ENCODE measurements around the gene C9orf85. TPM values are rescaled to one million over a fixed set of nuclear protein-coding genes. Genes with fewer than 3 reads are reported as not detected.
"Not testable (repeated sequence)": the region's sequence is repeated elsewhere in the genome, so short reads cannot be mapped to it uniquely, and the experiment has no call there.

Gene C9orf85
- total RNA-seq, 4 donors from 2014 or later, result 11.3 to 40.4 (median 21.9) TPM

DNA sequence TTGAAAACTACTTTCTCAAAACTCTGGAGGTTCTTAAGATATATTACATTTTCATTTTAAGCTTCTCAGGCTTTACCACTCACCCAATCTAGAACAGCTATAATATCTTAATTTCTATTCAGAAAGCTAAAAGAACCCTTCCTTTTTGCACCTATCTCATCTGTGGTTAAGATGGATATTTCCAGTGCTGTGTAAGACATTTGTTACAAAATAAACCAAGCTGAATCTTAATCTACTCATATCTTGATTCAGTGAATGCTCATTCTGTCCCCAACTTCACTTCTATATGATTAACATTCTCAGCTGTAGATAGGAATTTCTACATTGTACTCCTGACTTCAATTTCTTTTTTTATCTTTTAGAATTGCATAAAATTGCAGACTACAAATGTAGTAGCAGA is 15.5 kb upstream of the C9orf85 start:
- H3K4me1 ChIP-seq, result peaks cover 0 to 22% (median 2%) of the 10 kb centered on the region in 4 donors
- H3K4me3 ChIP-seq, result no peak overlapping the region
- TF ChIP-seq POLR2A (IDR thresholded peaks at IDR 0.05) (no peak), CTCF (IDR thresholded peaks at IDR 0.05) (no peak)
- DNase-seq, result no peak
- H3K36me3 ChIP-seq, result no peaks in the 10 kb centered on the region
- no peaks in the 10 kb centered on the region for H3K9me3 ChIP-seq
- H3K27me3 ChIP-seq, result no peaks in the 10 kb centered on the region
- H3K27ac ChIP-seq, result no peak overlapping the region

- no peak for DNase-seq
- no peaks in the 10 kb centered on the region for H3K27me3 ChIP-seq
- peaks cover 0 to 22% (median 2%) of the 10 kb centered on the region in 4 donors for H3K4me1 ChIP-seq
- H3K36me3 ChIP-seq, result no peaks in the 10 kb centered on the region
- peak overlapping the region in 1 of 4 donors; percentile 62 for H3K27ac ChIP-seq
- no peak for TF ChIP-seq CTCF (IDR thresholded peaks at IDR 0.05)
- TF ChIP-seq POLR2A (IDR thresholded peaks at IDR 0.05), result no peak
- H3K9me3 ChIP-seq, result no peaks in the 10 kb centered on the region
- H3K4me3 ChIP-seq, result no peak overlapping the region
These were observed 14.7 kb upstream of the C9orf85 start for GRCh38 chr9:71896761-71897160.

DNA sequence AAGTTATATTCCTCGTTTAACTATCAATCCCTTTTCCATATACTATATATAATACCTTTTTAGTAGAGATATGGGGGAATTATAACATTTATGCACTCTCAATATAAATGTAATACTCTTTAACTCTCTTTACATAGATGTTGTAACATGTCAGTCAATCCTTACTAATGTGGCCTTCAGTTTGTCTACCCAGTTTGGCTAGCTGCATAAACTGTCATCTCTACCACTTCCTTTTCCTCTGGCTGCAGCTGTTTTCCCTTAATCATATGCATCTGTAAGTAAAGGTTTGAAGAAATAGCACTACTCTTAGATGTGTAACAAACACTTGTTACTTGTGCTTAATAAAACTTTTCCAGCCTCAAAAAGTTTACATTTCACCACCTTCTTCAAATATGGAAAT is 13.9 kb upstream of the C9orf85 start:
- no peaks in the 10 kb centered on the region for H3K36me3 ChIP-seq
- peak overlapping the region in 2 of 4 donors; percentile 8 to 62 for H3K27ac ChIP-seq
- H3K4me3 ChIP-seq, result no peak overlapping the region
- TF ChIP-seq POLR2A (IDR thresholded peaks at IDR 0.05), result no peak
- no peak for TF ChIP-seq CTCF (IDR thresholded peaks at IDR 0.05)
- no peaks in the 10 kb centered on the region for H3K27me3 ChIP-seq
- peaks cover 0 to 19% (median 2%) of the 10 kb centered on the region in 4 donors for H3K4me1 ChIP-seq
- no peak for DNase-seq
- H3K9me3 ChIP-seq, result no peaks in the 10 kb centered on the region

DNA sequence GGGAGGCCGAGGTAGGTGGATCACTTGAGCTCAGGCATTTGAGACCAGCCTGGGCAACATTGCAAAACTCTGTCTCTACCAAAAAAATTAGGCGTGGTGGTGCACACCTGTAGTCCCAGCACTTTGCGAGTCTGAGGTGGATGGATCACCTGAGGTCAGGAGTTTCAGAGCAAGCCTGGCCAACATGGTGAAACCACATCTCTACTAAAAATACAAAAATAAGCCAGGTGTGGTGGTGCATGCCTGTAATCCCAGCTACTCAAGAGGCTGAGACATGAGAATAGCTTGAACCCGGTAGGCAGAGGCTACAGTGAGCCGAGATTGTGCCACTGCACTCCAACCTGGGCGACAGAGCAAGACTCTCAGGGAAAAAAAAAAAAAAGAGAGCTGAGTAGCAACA is 12.7 kb upstream of the C9orf85 start:
- not testable (repeated sequence) for H3K27ac ChIP-seq, DNase-seq, H3K27me3 ChIP-seq, H3K4me3 ChIP-seq, H3K36me3 ChIP-seq, H3K9me3 ChIP-seq
- H3K4me1 ChIP-seq, result peaks cover 0 to 19% (median 2%) of the 10 kb centered on the region in 4 donors

DNA sequence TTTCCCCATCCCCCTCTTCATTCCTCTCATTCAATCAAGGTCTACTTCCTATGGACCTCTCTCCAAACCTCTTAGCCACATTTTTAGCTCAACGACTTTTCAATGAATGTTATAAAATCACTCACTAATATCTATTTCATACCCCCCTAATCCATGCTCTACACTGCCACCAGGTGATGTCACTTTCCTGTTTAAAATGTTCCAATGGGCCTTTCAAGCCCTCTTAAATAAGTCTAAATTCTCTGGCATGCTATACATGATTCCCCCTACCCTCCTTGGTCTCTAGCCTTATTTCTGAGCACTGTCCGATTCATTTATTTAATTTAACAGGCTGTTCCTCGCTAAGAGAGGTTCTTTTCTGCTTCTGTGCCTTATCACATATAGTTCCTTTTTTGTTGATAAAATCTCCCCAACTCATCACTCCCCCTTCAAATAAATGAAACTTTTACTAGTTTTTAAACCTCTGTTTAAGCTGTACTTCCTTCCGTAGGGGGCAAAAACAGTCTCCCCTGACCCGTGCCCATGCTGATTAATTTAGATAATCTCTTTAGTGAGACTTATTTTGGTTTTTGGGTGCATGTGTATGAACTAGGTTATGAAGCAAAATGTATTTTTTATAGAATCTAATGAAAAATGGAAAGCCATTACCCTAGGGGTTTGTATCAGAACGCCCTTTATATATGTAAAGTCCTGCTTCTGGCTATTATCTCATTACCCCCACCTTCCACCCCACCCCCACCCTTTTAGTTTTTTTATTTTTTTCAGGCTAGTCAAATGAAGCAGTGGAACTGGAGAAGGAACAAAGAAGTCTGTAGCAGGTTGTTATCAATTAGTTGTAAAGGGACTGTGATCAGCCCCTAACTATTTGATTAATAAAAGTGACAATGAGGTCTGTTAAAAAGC is 9.5 kb upstream of the C9orf85 start:
- DNase-seq, result no peak
- TF ChIP-seq POLR2A (IDR thresholded peaks at IDR 0.05) (no peak), CTCF (IDR thresholded peaks at IDR 0.05) (no peak)
- H3K4me1 ChIP-seq, result peaks cover 0 to 4% (median under 1%) of the 10 kb centered on the region in 4 donors
- no peak overlapping the region for H3K27ac ChIP-seq
- H3K4me3 ChIP-seq, result no peak overlapping the region
- peaks cover 0 to 6% (median 0%) of the 10 kb centered on the region in 3 donors for H3K36me3 ChIP-seq
- no peaks in the 10 kb centered on the region for H3K9me3 ChIP-seq
- no peaks in the 10 kb centered on the region for H3K27me3 ChIP-seq

- DNase-seq, result no peak
- Histone ChIP-seq H3K4me3 (no peak overlapping the region), H3K27me3 (no peaks in the 10 kb centered on the region), H3K36me3 (peaks cover 0 to 6% (median 0%) of the 10 kb centered on the region in 3 donors), H3K4me1 (peaks cover 0 to 8% (median 2%) of the 10 kb centered on the region in 4 donors), H3K27ac (no peak overlapping the region), H3K9me3 (no peaks in the 10 kb centered on the region)
- TF ChIP-seq POLR2A (IDR thresholded peaks at IDR 0.05) (no peak), CTCF (IDR thresholded peaks at IDR 0.05) (no peak)
These were observed 7.4 kb upstream of the C9orf85 start for GRCh38 chr9:71904076-71904475.
